Measurements from ENCODE around the gene SORCS2.

The SORCS2 gene

GRCh38 chr4:7235030-7235380 is 42.7 kb downstream of the SORCS2 start:
- Histone ChIP-seq H3K27me3 (ENCODE audit: control insufficient read depth, insufficient read depth, low read length) (no peaks in the 10 kb centered on the region), H3K36me3 (ENCODE audit: control insufficient read depth, insufficient read depth, low read length) (no peaks in the 10 kb centered on the region)

GRCh38 chr4:7236847-7237246 is 44.5 kb downstream of the SORCS2 start:
- H3K4me1 ChIP-seq (ENCODE audit: control insufficient read depth, insufficient read depth, low read length): no peaks in the 10 kb centered on the region
- no peaks in the 10 kb centered on the region for H3K27me3 ChIP-seq (ENCODE audit: control insufficient read depth, insufficient read depth, low read length)
- no peak overlapping the region for H3K9ac ChIP-seq (ENCODE audit: low read depth, low read length)
- H3K9me3 ChIP-seq (ENCODE audit: control insufficient read depth, insufficient read depth, low read length): no peaks in the 10 kb centered on the region
- no peaks in the 10 kb centered on the region for H3K36me3 ChIP-seq (ENCODE audit: control insufficient read depth, insufficient read depth, low read length)
- H3K4me3 ChIP-seq (ENCODE audit: low read depth, low read length): no peak overlapping the region

More at GRCh38 chr4:7235030-7235380, 42.7 kb downstream of the SORCS2 start:
- no peaks in the 10 kb centered on the region for H3K4me1 ChIP-seq (ENCODE audit: control insufficient read depth, insufficient read depth, low read length)
- H3K9me3 ChIP-seq (ENCODE audit: control insufficient read depth, insufficient read depth, low read length): no peaks in the 10 kb centered on the region
- no peak overlapping the region for H3K9ac ChIP-seq (ENCODE audit: low read depth, low read length)
- no peak overlapping the region for H3K4me3 ChIP-seq (ENCODE audit: low read depth, low read length)

- H3K4me1 ChIP-seq (ENCODE audit: control insufficient read depth, insufficient read depth, low read length): no peaks in the 10 kb centered on the region
- H3K9ac ChIP-seq (ENCODE audit: low read depth, low read length): no peak overlapping the region
- H3K4me3 ChIP-seq (ENCODE audit: low read depth, low read length): no peak overlapping the region
- no peaks in the 10 kb centered on the region for H3K36me3 ChIP-seq (ENCODE audit: control insufficient read depth, insufficient read depth, low read length)
- H3K27me3 ChIP-seq (ENCODE audit: control insufficient read depth, insufficient read depth, low read length): no peaks in the 10 kb centered on the region
- no peaks in the 10 kb centered on the region for H3K9me3 ChIP-seq (ENCODE audit: control insufficient read depth, insufficient read depth, low read length)
Measured at GRCh38 chr4:7237873-7238272, 45.5 kb downstream of the SORCS2 start.

- no peaks in the 10 kb centered on the region for H3K27me3 ChIP-seq (ENCODE audit: control insufficient read depth, insufficient read depth, low read length)
Measured at GRCh38 chr4:7238300-7238960, 46.1 kb downstream of the SORCS2 start.

GRCh38 chr4:7239101-7239820 is 46.9 kb downstream of the SORCS2 start:
- no peaks in the 10 kb centered on the region for H3K27me3 ChIP-seq (ENCODE audit: control insufficient read depth, insufficient read depth, low read length)
- H3K4me3 ChIP-seq (ENCODE audit: low read depth, low read length): no peak overlapping the region
- H3K4me1 ChIP-seq (ENCODE audit: control insufficient read depth, insufficient read depth, low read length): no peaks in the 10 kb centered on the region
- no peaks in the 10 kb centered on the region for H3K36me3 ChIP-seq (ENCODE audit: control insufficient read depth, insufficient read depth, low read length)
- no peak overlapping the region for H3K9ac ChIP-seq (ENCODE audit: low read depth, low read length)
- H3K9me3 ChIP-seq (ENCODE audit: control insufficient read depth, insufficient read depth, low read length): no peaks in the 10 kb centered on the region

More at GRCh38 chr4:7238300-7238960, 46.1 kb downstream of the SORCS2 start:
- no peaks in the 10 kb centered on the region for H3K9me3 ChIP-seq (ENCODE audit: control insufficient read depth, insufficient read depth, low read length)
- no peak overlapping the region for H3K4me3 ChIP-seq (ENCODE audit: low read depth, low read length)
- no peak overlapping the region for H3K9ac ChIP-seq (ENCODE audit: low read depth, low read length)
- no peaks in the 10 kb centered on the region for H3K4me1 ChIP-seq (ENCODE audit: control insufficient read depth, insufficient read depth, low read length)
- H3K36me3 ChIP-seq (ENCODE audit: control insufficient read depth, insufficient read depth, low read length): no peaks in the 10 kb centered on the region

- Histone ChIP-seq H3K27me3 (ENCODE audit: control insufficient read depth, insufficient read depth, low read length) (no peaks in the 10 kb centered on the region), H3K9me3 (ENCODE audit: control insufficient read depth, insufficient read depth, low read length) (no peaks in the 10 kb centered on the region), H3K4me1 (ENCODE audit: control insufficient read depth, insufficient read depth, low read length) (no peaks in the 10 kb centered on the region), H3K4me3 (ENCODE audit: low read depth, low read length) (no peak overlapping the region), H3K36me3 (ENCODE audit: control insufficient read depth, insufficient read depth, low read length) (no peaks in the 10 kb centered on the region), H3K9ac (ENCODE audit: low read depth, low read length) (no peak overlapping the region)
Measured at GRCh38 chr4:7239844-7240243, 47.5 kb downstream of the SORCS2 start.

GRCh38 chr4:7240306-7240705 is 48.0 kb downstream of the SORCS2 start:
- H3K9ac ChIP-seq (ENCODE audit: low read depth, low read length): no peak overlapping the region
- no peaks in the 10 kb centered on the region for H3K36me3 ChIP-seq (ENCODE audit: control insufficient read depth, insufficient read depth, low read length)
- no peaks in the 10 kb centered on the region for H3K9me3 ChIP-seq (ENCODE audit: control insufficient read depth, insufficient read depth, low read length)
- H3K4me3 ChIP-seq (ENCODE audit: low read depth, low read length): no peak overlapping the region
- H3K27me3 ChIP-seq (ENCODE audit: control insufficient read depth, insufficient read depth, low read length): no peaks in the 10 kb centered on the region
- no peaks in the 10 kb centered on the region for H3K4me1 ChIP-seq (ENCODE audit: control insufficient read depth, insufficient read depth, low read length)

GRCh38 chr4:7241597-7242125 is 49.3 kb downstream of the SORCS2 start:
- Histone ChIP-seq H3K36me3 (ENCODE audit: control insufficient read depth, insufficient read depth, low read length) (no peaks in the 10 kb centered on the region), H3K9ac (ENCODE audit: low read depth, low read length) (no peak overlapping the region), H3K9me3 (ENCODE audit: control insufficient read depth, insufficient read depth, low read length) (no peaks in the 10 kb centered on the region), H3K4me3 (ENCODE audit: low read depth, low read length) (no peak overlapping the region), H3K4me1 (ENCODE audit: control insufficient read depth, insufficient read depth, low read length) (no peaks in the 10 kb centered on the region), H3K27me3 (ENCODE audit: control insufficient read depth, insufficient read depth, low read length) (no peaks in the 10 kb centered on the region)

- H3K9me3 ChIP-seq (ENCODE audit: control insufficient read depth, insufficient read depth, low read length): no peaks in the 10 kb centered on the region
- no peaks in the 10 kb centered on the region for H3K27me3 ChIP-seq (ENCODE audit: control insufficient read depth, insufficient read depth, low read length)
- no peaks in the 10 kb centered on the region for H3K4me1 ChIP-seq (ENCODE audit: control insufficient read depth, insufficient read depth, low read length)
- no peak overlapping the region for H3K9ac ChIP-seq (ENCODE audit: low read depth, low read length)
- H3K36me3 ChIP-seq (ENCODE audit: control insufficient read depth, insufficient read depth, low read length): no peaks in the 10 kb centered on the region
- H3K4me3 ChIP-seq (ENCODE audit: low read depth, low read length): no peak overlapping the region
Measured at GRCh38 chr4:7242766-7243165, 50.4 kb downstream of the SORCS2 start.

- no peak overlapping the region for H3K4me3 ChIP-seq (ENCODE audit: low read depth, low read length)
- H3K36me3 ChIP-seq (ENCODE audit: control insufficient read depth, insufficient read depth, low read length): no peaks in the 10 kb centered on the region
- H3K9me3 ChIP-seq (ENCODE audit: control insufficient read depth, insufficient read depth, low read length): no peaks in the 10 kb centered on the region
- no peak overlapping the region for H3K9ac ChIP-seq (ENCODE audit: low read depth, low read length)
- H3K4me1 ChIP-seq (ENCODE audit: control insufficient read depth, insufficient read depth, low read length): no peaks in the 10 kb centered on the region
- H3K27me3 ChIP-seq (ENCODE audit: control insufficient read depth, insufficient read depth, low read length): no peaks in the 10 kb centered on the region
Measured at GRCh38 chr4:7243609-7244330, 51.4 kb downstream of the SORCS2 start.

GRCh38 chr4:7244331-7244665 is 52.0 kb downstream of the SORCS2 start:
- Histone ChIP-seq H3K27me3 (ENCODE audit: control insufficient read depth, insufficient read depth, low read length) (no peaks in the 10 kb centered on the region), H3K36me3 (ENCODE audit: control insufficient read depth, insufficient read depth, low read length) (no peaks in the 10 kb centered on the region), H3K9ac (ENCODE audit: low read depth, low read length) (no peak overlapping the region), H3K9me3 (ENCODE audit: control insufficient read depth, insufficient read depth, low read length) (no peaks in the 10 kb centered on the region), H3K4me3 (ENCODE audit: low read depth, low read length) (no peak overlapping the region), H3K4me1 (ENCODE audit: control insufficient read depth, insufficient read depth, low read length) (no peaks in the 10 kb centered on the region)

Data from iPS-15b (cell line).